ENCODE data around the gene TMEM150A. TPM values are rescaled to one million over a fixed set of nuclear protein-coding genes. Genes with fewer than 3 reads are reported as not detected.
A peak's percentile ranks its signal among the peaks of the same experiment; 100 is the strongest.

The TMEM150A gene
- total RNA-seq, 4 donors from 2014 or later = 8.9 to 25.2 (median 21.9) TPM

- WGBS, 2 donors = 86 to 92% methylated on average over 9 of the region's 9 CpGs
- no peaks in the 10 kb centered on the region for H3K27me3 ChIP-seq
- H3K4me3 ChIP-seq (replicated peaks in 1 of 3) = no peak overlapping the region
- H3K27ac ChIP-seq = peak overlapping the region; percentile 21 to 67 (median 41)
- no peak for DNase-seq
- intact Hi-C loops (cut with DNase I) = no loop called here
- peaks cover 24 to 54% of the 10 kb centered on the region in 2 donors for H3K36me3 ChIP-seq
- no peak for TF ChIP-seq POLR2A (IDR thresholded peaks at IDR 0.05)
- no peak for TF ChIP-seq CTCF (IDR thresholded peaks at IDR 0.05)
- H3K9me3 ChIP-seq = no peaks in the 10 kb centered on the region
- peaks cover 10 to 27% of the 10 kb centered on the region in 2 donors for H3K4me1 ChIP-seq
Measured at GRCh38 chr2:85649201-85650190, 47.0 kb upstream of the TMEM150A start.

GRCh38 chr2:85648619-85649018 is 46.1 kb upstream of the TMEM150A start:
- intact Hi-C loops (cut with DNase I) = no loop called here
- peaks cover 10 to 24% of the 10 kb centered on the region in 2 donors for H3K4me1 ChIP-seq
- DNase-seq = peak; percentile 30 to 49
- H3K9me3 ChIP-seq = no peaks in the 10 kb centered on the region
- no peak overlapping the region for H3K4me3 ChIP-seq (replicated peaks in 1 of 3)
- TF ChIP-seq CTCF (IDR thresholded peaks at IDR 0.05) (peak in 4 of 6 experiments; percentile 30 to 57 (median 40)), POLR2A (IDR thresholded peaks at IDR 0.05) (no peak)
- peaks cover 33 to 63% of the 10 kb centered on the region in 2 donors for H3K36me3 ChIP-seq
- 73 to 81% methylated on average over 2 of the region's 2 CpGs for WGBS, 2 donors
- peak overlapping the region; percentile 21 to 67 (median 41) for H3K27ac ChIP-seq
- no peaks in the 10 kb centered on the region for H3K27me3 ChIP-seq

DNA sequence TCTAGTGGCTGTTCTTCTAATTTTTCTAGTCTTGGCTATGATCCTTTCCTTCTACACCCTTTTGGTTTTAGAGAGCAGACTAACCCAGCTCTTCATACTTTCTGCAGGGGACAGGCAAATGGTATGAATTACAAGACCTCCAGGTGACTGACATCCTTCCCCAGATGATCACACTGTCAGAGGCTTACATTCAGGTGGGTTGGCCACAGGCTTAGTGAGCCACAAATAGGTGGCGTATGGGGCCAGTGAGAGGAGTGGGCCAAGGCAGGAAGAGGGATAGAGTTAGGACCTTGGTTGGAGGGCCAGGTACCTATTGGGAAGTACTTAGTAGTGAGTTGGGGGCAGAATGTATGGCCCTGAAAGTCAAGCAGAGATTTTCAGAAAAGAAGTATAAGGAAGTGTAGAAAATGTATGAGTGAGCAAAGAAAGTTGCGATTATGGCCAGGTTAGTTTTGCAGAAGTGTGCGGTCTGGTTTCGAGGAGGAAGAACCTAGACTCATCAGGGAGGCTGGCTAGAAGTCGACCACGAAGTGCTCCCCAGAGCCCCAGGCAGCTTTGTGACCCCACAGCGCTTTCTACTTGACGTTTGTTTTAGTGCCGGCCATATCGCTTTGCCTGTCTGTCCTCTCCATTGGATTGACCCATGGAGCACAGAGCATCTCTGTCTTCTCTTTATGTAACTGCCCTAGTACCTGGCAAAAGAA is 45.5 kb upstream of the TMEM150A start:
- intact Hi-C loops (cut with DNase I) = no loop called here
- Histone ChIP-seq H3K4me3 (replicated peaks in 1 of 3) (no peak overlapping the region), H3K36me3 (peaks cover 39 to 69% of the 10 kb centered on the region in 2 donors), H3K27me3 (no peaks in the 10 kb centered on the region), H3K9me3 (no peaks in the 10 kb centered on the region), H3K27ac (peak overlapping the region; percentile 21 to 67 (median 41)), H3K4me1 (peaks cover 6 to 18% of the 10 kb centered on the region in 2 donors)
- DNase-seq = no peak
- WGBS, 2 donors = 88 to 91% methylated on average over 10 of the region's 10 CpGs
- TF ChIP-seq CTCF (IDR thresholded peaks at IDR 0.05) = no peak
- TF ChIP-seq POLR2A (IDR thresholded peaks at IDR 0.05) = no peak

DNA sequence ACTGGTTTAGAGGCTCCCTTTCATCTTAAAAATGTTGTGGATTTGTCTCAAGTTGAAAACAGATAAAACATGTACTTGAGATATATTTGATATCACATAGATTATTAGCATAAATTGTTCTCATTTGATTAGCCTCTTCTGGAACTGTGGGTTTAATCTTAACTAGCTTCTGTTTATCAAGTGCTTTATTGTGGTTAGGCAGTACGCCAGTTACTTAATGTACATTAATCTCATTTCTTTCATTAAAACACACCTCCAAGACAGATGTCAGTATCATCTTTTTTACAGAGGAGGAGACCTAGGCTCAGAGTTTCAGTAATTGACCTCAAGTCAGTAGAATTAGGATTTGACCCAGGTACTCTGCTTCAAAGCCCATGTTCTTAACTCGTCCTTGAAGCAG is 43.7 kb upstream of the TMEM150A start:
- H3K27me3 ChIP-seq = no peaks in the 10 kb centered on the region
- no peak for DNase-seq
- peaks cover 0 to 12% of the 10 kb centered on the region in 2 donors for H3K4me1 ChIP-seq
- H3K27ac ChIP-seq = no peak overlapping the region
- H3K4me3 ChIP-seq (replicated peaks in 1 of 3) = no peak overlapping the region
- TF ChIP-seq POLR2A (IDR thresholded peaks at IDR 0.05) (no peak), CTCF (IDR thresholded peaks at IDR 0.05) (no peak)
- intact Hi-C loops (cut with DNase I) = no loop called here
- H3K9me3 ChIP-seq = no peaks in the 10 kb centered on the region
- H3K36me3 ChIP-seq = peaks cover 55 to 88% of the 10 kb centered on the region in 2 donors
- WGBS, 2 donors = 93 to 94% methylated on average over 2 of the region's 2 CpGs
